HFFc6 (cell line): ENCODE measurements around the gene AIPL1. TPM values are rescaled to one million over a fixed set of nuclear protein-coding genes. Genes with fewer than 3 reads are reported as not detected.
"Not testable (repeated sequence)": the region's sequence is repeated elsewhere in the genome, so short reads cannot be mapped to it uniquely, and the experiment has no call there.

Source experiments
- DNase-seq: peaks from one replicate; pipeline ENCODE4 v3.0.0-alpha.2; 2018
- H3K27ac Mint-ChIP-seq: 2 replicates; pipeline ENCODE4 v1.8.0; 2020; ENCODE audit warnings: mild to moderate bottlenecking, mixed read lengths
- H3K27me3 Mint-ChIP-seq: 2 replicates; pipeline ENCODE4 v1.8.0; 2021; ENCODE audit warnings: mild to moderate bottlenecking, moderate library complexity, mixed read lengths; ENCODE audit not compliant: insufficient read depth
- H3K36me3 Mint-ChIP-seq: 2 replicates; pipeline ENCODE4 v1.8.0; 2021; ENCODE audit warnings: low read depth, mixed read lengths
- H3K4me1 Mint-ChIP-seq: 2 replicates; pipeline ENCODE4 v1.8.0; 2020; ENCODE audit warnings: low read depth, mixed read lengths
- H3K4me3 Mint-ChIP-seq: 2 replicates; pipeline ENCODE4 v1.8.0; 2020; ENCODE audit warnings: mild to moderate bottlenecking, moderate library complexity, mixed read lengths
- H3K9me3 Mint-ChIP-seq: 2 replicates; pipeline ENCODE4 v1.8.0; 2020; ENCODE audit warnings: mild to moderate bottlenecking, mixed read lengths
- long read RNA-seq: library from polyadenylated mRNA; unstranded; transcript quantifications from one replicate; pipeline ENCODE4 v2.0.0, GENCODE V29; 2019
- total RNA-seq, 6 experiments: library from RNA; stranded (reverse); fragmentation: NEBNext Ultra II Directional; extraction: Animal tissue kit (Norgen Biotek cat#: 25700); gene quantifications; 2 replicates in 1 of 6; 3 replicates in 5 of 6; pipeline ENCODE4 v1.2.3, GENCODE V29; 2021
- TF ChIP-seq, protein P1 (sequence below): fragments of 200-600 bp; sonication (generic); IDR thresholded peaks from 2 replicates; pipeline ENCODE4 v1.5.0; 2021; ENCODE audit warnings: antibody characterized with exemption, mild to moderate bottlenecking

The AIPL1 gene, protein sequence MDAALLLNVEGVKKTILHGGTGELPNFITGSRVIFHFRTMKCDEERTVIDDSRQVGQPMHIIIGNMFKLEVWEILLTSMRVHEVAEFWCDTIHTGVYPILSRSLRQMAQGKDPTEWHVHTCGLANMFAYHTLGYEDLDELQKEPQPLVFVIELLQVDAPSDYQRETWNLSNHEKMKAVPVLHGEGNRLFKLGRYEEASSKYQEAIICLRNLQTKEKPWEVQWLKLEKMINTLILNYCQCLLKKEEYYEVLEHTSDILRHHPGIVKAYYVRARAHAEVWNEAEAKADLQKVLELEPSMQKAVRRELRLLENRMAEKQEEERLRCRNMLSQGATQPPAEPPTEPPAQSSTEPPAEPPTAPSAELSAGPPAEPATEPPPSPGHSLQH
- total RNA-seq = not detected
- long read RNA-seq = 0 reads

DNA sequence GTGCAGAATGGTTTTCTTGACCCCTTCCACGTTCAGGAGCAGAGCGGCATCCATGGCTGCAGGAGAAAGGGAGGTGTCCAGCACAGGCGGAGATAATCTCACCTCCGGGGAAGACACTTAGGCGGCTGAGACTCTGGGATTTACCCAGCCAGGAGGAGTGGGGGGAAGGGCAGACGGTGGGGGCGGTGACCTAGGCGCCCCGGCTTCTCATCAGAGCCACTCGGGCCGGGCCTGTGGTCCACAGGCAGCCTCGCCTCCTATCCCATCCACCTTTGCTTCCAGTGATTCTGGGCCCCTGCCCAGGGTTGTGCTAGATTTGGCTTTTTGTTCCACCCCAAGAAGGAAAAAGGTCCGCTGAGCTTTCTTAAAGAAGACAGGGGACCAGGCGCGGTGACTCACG, at the start of gene AIPL1:
Gene AIPL1, minus strand, starts transcription at position 71 of the 400 bp plus-strand sequence. Its CDS starts 17 bp downstream, at position 54.
- H3K4me3 Mint-ChIP-seq = no peak within 1 kb of the TSS
- H3K4me1 Mint-ChIP-seq = no peaks in the 10 kb centered on the region
- TF ChIP-seq, protein P1, sequence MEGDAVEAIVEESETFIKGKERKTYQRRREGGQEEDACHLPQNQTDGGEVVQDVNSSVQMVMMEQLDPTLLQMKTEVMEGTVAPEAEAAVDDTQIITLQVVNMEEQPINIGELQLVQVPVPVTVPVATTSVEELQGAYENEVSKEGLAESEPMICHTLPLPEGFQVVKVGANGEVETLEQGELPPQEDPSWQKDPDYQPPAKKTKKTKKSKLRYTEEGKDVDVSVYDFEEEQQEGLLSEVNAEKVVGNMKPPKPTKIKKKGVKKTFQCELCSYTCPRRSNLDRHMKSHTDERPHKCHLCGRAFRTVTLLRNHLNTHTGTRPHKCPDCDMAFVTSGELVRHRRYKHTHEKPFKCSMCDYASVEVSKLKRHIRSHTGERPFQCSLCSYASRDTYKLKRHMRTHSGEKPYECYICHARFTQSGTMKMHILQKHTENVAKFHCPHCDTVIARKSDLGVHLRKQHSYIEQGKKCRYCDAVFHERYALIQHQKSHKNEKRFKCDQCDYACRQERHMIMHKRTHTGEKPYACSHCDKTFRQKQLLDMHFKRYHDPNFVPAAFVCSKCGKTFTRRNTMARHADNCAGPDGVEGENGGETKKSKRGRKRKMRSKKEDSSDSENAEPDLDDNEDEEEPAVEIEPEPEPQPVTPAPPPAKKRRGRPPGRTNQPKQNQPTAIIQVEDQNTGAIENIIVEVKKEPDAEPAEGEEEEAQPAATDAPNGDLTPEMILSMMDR = no peak
- H3K27ac Mint-ChIP-seq = no peak within 1 kb of the TSS
- peaks cover 8% of the 10 kb centered on the region for H3K36me3 Mint-ChIP-seq
- peaks cover 25% of the 10 kb centered on the region for H3K27me3 Mint-ChIP-seq
- no peak for DNase-seq
- peaks cover 14% of the 10 kb centered on the region for H3K9me3 Mint-ChIP-seq

DNA sequence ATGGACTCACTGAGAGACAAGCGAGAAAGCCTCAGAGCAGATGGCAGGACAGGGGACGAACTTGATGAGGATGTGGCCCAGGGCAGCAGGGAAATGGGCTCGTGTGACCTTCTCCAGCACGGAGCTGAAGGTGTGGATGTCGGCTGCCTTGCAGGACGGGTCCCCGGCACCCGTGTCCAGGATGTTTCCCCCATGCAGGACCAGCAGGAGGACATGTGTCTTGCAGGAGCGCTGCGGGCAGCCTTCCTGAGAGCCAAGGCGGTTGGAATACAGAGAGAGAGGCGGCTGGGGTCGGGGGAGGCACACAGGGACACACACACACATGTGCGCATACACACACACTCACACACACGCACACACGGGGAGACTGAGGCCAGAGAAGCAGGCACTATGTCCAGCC, 48.6 kb upstream of the AIPL1 start:
- no peak overlapping the region for H3K27ac Mint-ChIP-seq
- DNase-seq = no peak
- no peaks in the 10 kb centered on the region for H3K9me3 Mint-ChIP-seq
- peaks cover 43% of the 10 kb centered on the region for H3K27me3 Mint-ChIP-seq
- TF ChIP-seq, protein P1 = no peak
- H3K4me3 Mint-ChIP-seq = no peak overlapping the region
- H3K36me3 Mint-ChIP-seq = no peaks in the 10 kb centered on the region
- H3K4me1 Mint-ChIP-seq = peaks cover 9% of the 10 kb centered on the region

DNA sequence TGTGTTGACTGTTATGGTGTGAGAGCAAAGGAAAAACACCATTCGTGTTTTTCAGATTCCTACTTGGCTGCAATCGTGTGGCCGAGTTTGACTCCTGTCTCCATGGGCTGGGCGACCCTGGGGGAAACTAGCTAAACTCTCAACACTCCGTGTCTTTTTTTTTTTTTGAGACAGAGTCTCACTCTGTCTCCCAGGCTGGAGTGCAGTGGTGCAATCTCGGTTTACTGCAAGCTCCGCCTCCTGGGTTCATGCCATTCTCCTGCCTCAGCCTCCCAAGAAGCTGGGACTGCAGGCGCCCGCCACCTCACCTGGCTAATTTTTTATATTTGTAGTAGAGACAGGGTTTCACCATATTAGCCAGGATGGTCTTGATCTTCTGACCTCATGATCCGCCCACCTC, 47.9 kb upstream of the AIPL1 start:
- H3K27me3 Mint-ChIP-seq = peaks cover 43% of the 10 kb centered on the region

DNA sequence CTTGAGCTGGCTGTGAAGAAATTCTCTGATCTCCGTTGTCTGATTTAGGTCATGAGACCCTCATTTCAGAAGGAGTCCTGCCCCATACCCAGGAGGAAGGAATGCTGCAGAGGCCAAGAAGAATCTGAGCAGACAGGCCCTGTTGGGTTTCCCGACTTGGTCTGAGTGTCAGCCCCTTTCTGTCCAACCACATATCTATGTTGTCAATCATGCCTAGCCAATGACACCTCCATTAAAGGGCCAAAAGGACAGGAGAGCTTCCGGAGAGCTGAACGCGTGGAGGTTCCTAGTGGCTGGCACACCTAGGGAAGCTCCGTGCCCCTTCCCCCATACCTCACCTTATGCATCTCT, 47.2 kb upstream of the AIPL1 start:
- no peak for DNase-seq
- Mint-ChIP-seq H3K27ac (no peak overlapping the region), H3K27me3 (peaks cover 44% of the 10 kb centered on the region), H3K4me3 (no peak overlapping the region), H3K9me3 (no peaks in the 10 kb centered on the region), H3K4me1 (no peaks in the 10 kb centered on the region), H3K36me3 (no peaks in the 10 kb centered on the region)
- TF ChIP-seq, protein P1 = no peak

More for the DNA sequence above, 47.9 kb upstream of the AIPL1 start:
- H3K4me3 Mint-ChIP-seq, DNase-seq, H3K27ac Mint-ChIP-seq, H3K9me3 Mint-ChIP-seq, H3K4me1 Mint-ChIP-seq, H3K36me3 Mint-ChIP-seq: not testable (repeated sequence)

DNA sequence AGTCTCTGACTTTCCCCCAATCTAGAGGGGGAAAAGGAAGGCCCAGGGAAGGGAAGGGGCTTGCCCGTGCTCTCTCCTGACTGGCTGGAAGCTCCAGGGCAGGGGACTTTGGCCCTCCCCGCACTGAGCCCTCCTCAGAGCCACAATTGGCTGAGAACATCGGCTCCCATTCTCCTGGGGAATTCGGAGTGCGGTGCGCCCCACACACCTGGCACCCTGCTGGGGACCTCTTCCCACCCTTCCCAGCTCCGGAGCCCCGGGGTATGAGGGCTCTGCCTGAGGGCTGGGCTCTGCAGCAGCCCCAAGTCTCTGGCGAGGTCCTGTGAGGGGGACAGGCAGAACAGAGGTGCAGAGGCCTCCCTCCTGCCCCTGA, 45.4 kb upstream of the AIPL1 start:
- Mint-ChIP-seq H3K27me3 (peaks cover 41% of the 10 kb centered on the region), H3K27ac (no peak overlapping the region), H3K9me3 (no peaks in the 10 kb centered on the region), H3K36me3 (no peaks in the 10 kb centered on the region), H3K4me3 (no peak overlapping the region), H3K4me1 (peaks cover 12% of the 10 kb centered on the region)
- TF ChIP-seq, protein P1 = no peak
- DNase-seq = no peak

DNA sequence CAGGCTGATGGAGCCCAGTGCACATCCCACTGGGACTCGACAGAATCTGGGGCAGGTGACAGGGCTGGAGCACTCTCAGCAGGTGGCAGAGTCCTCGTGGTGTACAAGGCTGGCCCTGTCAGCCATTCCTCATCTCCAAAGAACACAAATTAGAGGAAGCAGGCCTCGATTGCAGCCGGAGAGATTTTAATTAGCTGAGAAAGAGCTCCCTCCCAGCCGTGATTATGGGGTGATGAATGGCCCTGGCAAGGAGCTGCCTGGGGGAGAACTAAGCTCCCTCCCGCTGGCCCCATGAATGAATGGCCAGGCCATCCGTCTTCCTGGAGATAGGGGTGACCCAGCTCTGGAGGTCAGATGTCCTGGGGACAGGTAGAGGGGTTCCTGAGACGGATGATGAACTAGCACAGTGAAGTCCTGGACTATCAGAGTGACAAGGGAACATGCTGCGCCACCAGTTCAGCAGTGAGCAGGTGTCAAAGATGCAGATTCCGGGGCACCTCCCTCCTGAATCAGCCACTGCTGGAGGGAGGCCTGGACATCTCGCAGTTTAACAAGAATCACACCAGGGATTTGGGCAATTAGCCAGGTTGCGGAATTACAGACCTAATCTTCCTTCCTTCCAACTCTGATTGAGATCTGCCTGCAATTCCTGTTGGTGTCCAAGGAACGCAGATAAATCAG, 44.8 kb upstream of the AIPL1 start:
- Mint-ChIP-seq H3K4me1 (peaks cover 17% of the 10 kb centered on the region), H3K27ac (no peak overlapping the region), H3K9me3 (no peaks in the 10 kb centered on the region), H3K27me3 (peaks cover 42% of the 10 kb centered on the region), H3K4me3 (no peak overlapping the region), H3K36me3 (no peaks in the 10 kb centered on the region)
- no peak for DNase-seq
- TF ChIP-seq, protein P1 = no peak
